HepG2 (cell line): ENCODE data around the gene EPB41L3. TPM values are rescaled to one million over a fixed set of nuclear protein-coding genes. Genes with fewer than 3 reads are reported as not detected.

Experiments
- ATAC-seq: fragments of 200-7000 bp; cut with Tn5 transposase; 3 replicates; pipeline ENCODE4 v1.9.1; 2020; ENCODE audit warnings: mild to moderate bottlenecking, moderate library complexity
- BruUV-seq: library from RNA; stranded (reverse); fragments of 400-500 nt; replicated peaks from 2 replicates; lab custom pipeline; 2021; lab: Mats Ljungman, UMichigan
- CTCF ChIA-PET: fragments of 300-600 bp; formaldehyde crosslinking; extraction: SDS; loops from one replicate; lab custom pipeline; 2021; ENCODE audit warnings: low total read pairs, inconsistent platforms, low intra/inter-chr PET ratio; lab: Yijun Ruan, JAX
- POLR2A ChIA-PET: fragments of 350-600 bp; sonication (Branson Sonifier 250); formaldehyde crosslinking; loops from one replicate; lab custom pipeline; 2020; ENCODE audit warnings: antibody characterized with exemption, inconsistent platforms; lab: Yijun Ruan, JAX
- DNase-seq: peaks from one replicate; pipeline ENCODE4 v3.0.0-alpha.2; 2015; ENCODE audit warnings: low spot score
- FAIRE-seq: peaks from 3 replicates; lab custom pipeline; 2011; peaks lifted over from hg19 to GRCh38; lab: Jason Lieb, UNC
- H2AFZ ChIP-seq: one replicate; pipeline ENCODE4 v1.6.1; 2011; ENCODE audit warnings: low read length, inconsistent platforms
- H3K27ac ChIP-seq: fragments of 300-600 bp; 3 replicates; pipeline ENCODE4 v1.8.0; 2011; ENCODE audit warnings: mixed run types, mild to moderate bottlenecking, mixed read lengths, low read length, inconsistent platforms; ENCODE audit not compliant: insufficient read depth; ENCODE audit errors: extremely low read length
- H3K27me3 ChIP-seq, 2 experiments: fragments of 200-600 bp in 1 of 2; 2 replicates in 1 of 2; 3 replicates in 1 of 2; pipeline versions ENCODE4 v1.6.0 to v1.8.0; 2011; ENCODE audit warnings: low read length in 2 of 2, mild to moderate bottlenecking in 2 of 2, moderate library complexity in 2 of 2, inconsistent platforms in 1 of 2; ENCODE audit not compliant: insufficient read depth in 2 of 2, control insufficient read depth in 1 of 2
- H3K36me3 ChIP-seq, 2 experiments: fragments of 200-600 bp in 1 of 2; replicated peaks in 1 of 2; 2 replicates in 1 of 2; 3 replicates in 1 of 2; pipeline versions ENCODE4 v1.5.1 to v1.8.0; 2011; ENCODE audit warnings: low read length in 2 of 2, inconsistent platforms in 1 of 2; ENCODE audit not compliant: insufficient read depth in 2 of 2, control insufficient read depth in 1 of 2
- H3K4me1 ChIP-seq: 2 replicates; pipeline ENCODE4 v1.5.1; 2012; ENCODE audit warnings: low read length, inconsistent platforms; ENCODE audit not compliant: insufficient read depth
- H3K4me2 ChIP-seq: 2 replicates; pipeline ENCODE4 v1.6.0; 2011; ENCODE audit warnings: low read depth, low read length, inconsistent platforms
- H3K4me3 ChIP-seq, 3 experiments: fragments of 200-600 bp in 1 of 3; sonication (generic), shearing (Covaris generic) in 1 of 3; replicated peaks in 1 of 3; 2 replicates each; pipeline ENCODE4 v1.5.1; 2011 to 2016; ENCODE audit warnings: low read length in 3 of 3, inconsistent platforms in 2 of 3, low read depth in 2 of 3, mild to moderate bottlenecking in 2 of 3, control low read depth in 1 of 3, mixed read lengths in 1 of 3; ENCODE audit not compliant: insufficient read depth in 1 of 3
- H3K79me2 ChIP-seq: one replicate; pipeline ENCODE4 v1.6.1; 2011; ENCODE audit warnings: low read length, inconsistent platforms; ENCODE audit not compliant: insufficient read depth
- H3K9ac ChIP-seq: 2 replicates; pipeline ENCODE4 v1.6.0; 2011; ENCODE audit warnings: mild to moderate bottlenecking, low read depth, low read length, inconsistent platforms; ENCODE audit not compliant: insufficient read depth
- H3K9me3 ChIP-seq: 2 replicates; pipeline ENCODE4 v1.5.1; 2012; ENCODE audit warnings: mild to moderate bottlenecking, low read length
- H4K20me1 ChIP-seq: 2 replicates; pipeline ENCODE4 v1.6.0; 2011; ENCODE audit warnings: inconsistent platforms, mild to moderate bottlenecking, low read length, moderate library complexity; ENCODE audit not compliant: insufficient read depth
- ATF7 ChIP-seq, 2 experiments: fragments of 450-650 bp in 1 of 2; sonication (generic) in 1 of 2; formaldehyde crosslinking in 1 of 2; IDR thresholded peaks; 2 replicates each; pipeline versions ENCODE4 v1.4.0 to v1.6.1; 2016 to 2020; ENCODE audit warnings: antibody characterized with exemption in 1 of 2, mild to moderate bottlenecking in 1 of 2, missing genetic modification reagents in 1 of 2
- CEBPZ ChIP-seq: IDR thresholded peaks from 2 replicates; pipeline ENCODE4 v1.6.1; 2012; ENCODE audit warnings: low read length, improper control_type of control experiment
- CERS6 ChIP-seq: sonication (generic); formaldehyde crosslinking; IDR thresholded peaks from 2 replicates; pipeline ENCODE4 v1.5.0; 2020; ENCODE audit warnings: missing genetic modification reagents
- ESRRA ChIP-seq: sonication (generic); formaldehyde crosslinking; IDR thresholded peaks from 2 replicates; pipeline ENCODE4 v1.5.1; 2020; ENCODE audit warnings: mild to moderate bottlenecking, low read depth, missing genetic modification reagents
- GPBP1L1 ChIP-seq: sonication (generic); formaldehyde crosslinking; IDR thresholded peaks from 2 replicates; pipeline ENCODE4 v1.5.0; 2020; ENCODE audit warnings: mild to moderate bottlenecking, missing genetic modification reagents
- GPN1 ChIP-seq: sonication (generic); formaldehyde crosslinking; IDR thresholded peaks from 2 replicates; pipeline ENCODE4 v1.5.1; 2020; ENCODE audit warnings: missing genetic modification reagents, borderline replicate concordance
- HDAC2 ChIP-seq: sonication (generic); formaldehyde crosslinking; IDR thresholded peaks from 2 replicates; pipeline ENCODE4 v1.4.0; 2020; ENCODE audit warnings: missing genetic modification reagents
- MAF1 ChIP-seq: sonication (generic); formaldehyde crosslinking; IDR thresholded peaks from 2 replicates; pipeline ENCODE4 v1.5.0; 2020; ENCODE audit warnings: missing genetic modification reagents, borderline replicate concordance
- MED8 ChIP-seq: sonication (generic); formaldehyde crosslinking; IDR thresholded peaks from 2 replicates; pipeline ENCODE4 v1.8.1; 2023; ENCODE audit warnings: mild to moderate bottlenecking, missing genetic modification reagents; ENCODE audit not compliant: insufficient replicate concordance
- NFKBIZ ChIP-seq: IDR thresholded peaks from 2 replicates; pipeline ENCODE4 v1.6.1; 2018; ENCODE audit warnings: missing genetic modification reagents, missing compliant biosample characterization
- NFRKB ChIP-seq: fragments of 450-650 bp; IDR thresholded peaks from 2 replicates; pipeline ENCODE4 v1.6.1; 2017
- NFYB ChIP-seq: sonication (generic); formaldehyde crosslinking; IDR thresholded peaks from 2 replicates; pipeline ENCODE4 v1.4.0; 2020; ENCODE audit warnings: missing genetic modification reagents
- RFXAP ChIP-seq: sonication (generic); formaldehyde crosslinking; IDR thresholded peaks from 2 replicates; pipeline ENCODE4 v1.4.0; 2020; ENCODE audit warnings: missing genetic modification reagents, borderline replicate concordance
- SALL1 ChIP-seq: sonication (generic); formaldehyde crosslinking; IDR thresholded peaks from 2 replicates; pipeline ENCODE4 v1.8.0; 2022; ENCODE audit warnings: mild to moderate bottlenecking, missing genetic modification reagents
- SNAPC5 ChIP-seq: sonication (generic); formaldehyde crosslinking; IDR thresholded peaks from 2 replicates; pipeline ENCODE4 v1.8.1; 2023; ENCODE audit warnings: mild to moderate bottlenecking, missing genetic modification reagents, borderline replicate concordance
- ZBTB21 ChIP-seq: sonication (generic); formaldehyde crosslinking; IDR thresholded peaks from 2 replicates; pipeline ENCODE4 v1.4.0; 2020; ENCODE audit warnings: missing genetic modification reagents
- ZNF451 ChIP-seq: sonication (generic); formaldehyde crosslinking; IDR thresholded peaks from 2 replicates; pipeline ENCODE4 v1.5.0; 2020; ENCODE audit warnings: mild to moderate bottlenecking, missing genetic modification reagents
- ZNF800 ChIP-seq: sonication (generic); formaldehyde crosslinking; IDR thresholded peaks from 2 replicates; pipeline ENCODE4 v1.4.0; 2020; ENCODE audit warnings: missing genetic modification reagents
- WGBS: methylation state at CpG from one replicate; pipeline ENCODE4 v1.1.6; 2017; ENCODE audit warnings: low lambda C conversion rate; 5-methylcytosine and 5-hydroxymethylcytosine counted together
- in situ Hi-C: cut with HindIII; loops from 2 replicates; pipeline ENCODE4 v1.10.0; 2017; ENCODE audit warnings: low pct_unique_long_range_greater_than_20kb; ENCODE audit not compliant: extremely low pct_ligation_motif_present
- intact Hi-C: fragments of 100-400 bp; cut with micrococcal nuclease; formaldehyde crosslinking; loops from one replicate; pipeline ENCODE4 v1.10.0; 2022; ENCODE audit not compliant: unreplicated experiment
- polyA plus RNA-seq, 8 experiments: library from polyadenylated mRNA; depleted of rRNA in 3 of 8; stranded (reverse) in 7 of 8; unstranded in 1 of 8; fragments of >200 nt; fragmentation: Illumina TruSeq in 4 of 8; extraction: Trizol in 4 of 8; gene quantifications; 2 replicates each; pipeline versions ENCODE4 v1.2.1 to v1.2.3, GENCODE V29; 2011 to 2016; ENCODE audit warnings: low read depth in 4 of 8, missing spikeins in 1 of 8, mixed read lengths in 1 of 8; ENCODE audit not compliant: insufficient read depth in 1 of 8
- total RNA-seq, 5 experiments: library from RNA; depleted of rRNA; stranded (reverse); fragments of >200 nt; fragmentation: Illumina TruSeq; extraction: Trizol; gene quantifications; 2 replicates each; pipeline ENCODE4 v1.2.3, GENCODE V29; 2016; ENCODE audit warnings: low read depth in 1 of 5

Gene EPB41L3
- total and polyA plus RNA-seq, 2 of the 13 experiments (the other 11 are each of a cell fraction or from before 2014, with no cell fraction given), result not detected

- no peak for DNase-seq
- no peak for ATAC-seq
- intact Hi-C loops (no loop called here), in situ Hi-C loops (no loop called here)
- no peaks in the 10 kb centered on the region for H3K36me3 ChIP-seq
- no peaks in the 10 kb centered on the region for H3K9me3 ChIP-seq
- ChIA-PET POLR2A (no interaction called here), CTCF (no interaction called here)
- H2AFZ ChIP-seq, result no peak overlapping the region
- H3K4me2 ChIP-seq, result no peak overlapping the region
- no peak overlapping the region for H3K9ac ChIP-seq
- H3K4me3 ChIP-seq, result no peak overlapping the region
- no peak overlapping the region for H3K27ac ChIP-seq
- H3K27me3 ChIP-seq, result peaks cover 0 to 21% of the 10 kb centered on the region in 2 experiments; a peak in 3 of 5 replicates
- no peaks in the 10 kb centered on the region for H4K20me1 ChIP-seq
- no TSS peak for BruUV-seq
- TF ChIP-seq ZBTB21 (CRISPR knock-in tag) (no peak), MED8 (no peak), GPBP1L1 (CRISPR knock-in tag) (no peak), CEBPZ (no peak), SALL1 (CRISPR knock-in tag) (no peak), NFRKB (no peak), HDAC2 (CRISPR knock-in tag) (no peak), RFXAP (CRISPR knock-in tag) (no peak), ZNF800 (CRISPR knock-in tag) (no peak), ZNF451 (CRISPR knock-in tag) (no peak), SNAPC5 (no peak), GPN1 (CRISPR knock-in tag) (no peak), ATF7 (IDR thresholded peaks at IDR 0.05) (no peak), ATF7 (CRISPR knock-in tag; IDR thresholded peaks at IDR 0.05) (no peak), MAF1 (no peak), NFYB (CRISPR knock-in tag) (no peak), NFKBIZ (no peak), CERS6 (no peak), ESRRA (no peak)
- no peak for FAIRE-seq
- H3K4me1 ChIP-seq, result no peaks in the 10 kb centered on the region
- H3K79me2 ChIP-seq, result no peaks in the 10 kb centered on the region
- WGBS, result 58% methylated on average over 6 of the region's 6 CpGs
These were observed 147.8 kb downstream of the EPB41L3 start for GRCh38 chr18:5395860-5396448.
